ENCODE measurements around the gene C1orf167. TPM values are rescaled to one million over a fixed set of nuclear protein-coding genes. Genes with fewer than 3 reads are reported as not detected.

The C1orf167 gene
- total and polyA plus RNA-seq, 2 of the 13 experiments (the other 11 are each of a cell fraction or from before 2014, with no cell fraction given): not detected

- TF ChIP-seq LRRFIP1 (CRISPR knock-in tag; conservative IDR thresholded peaks at IDR 0.05) (no peak), ZNF788 (CRISPR knock-in tag; IDR thresholded peaks at IDR 0.05; ENCODE audit: borderline replicate concordance) (peak; percentile 48), THAP7 (CRISPR knock-in tag; IDR thresholded peaks at IDR 0.05) (0 out of 2 replicates have a peak, but pooled peaks have one; percentile 54), MATR3 (CRISPR knock-in tag; IDR thresholded peaks at IDR 0.05) (no peak), FOXO4 (CRISPR knock-in tag; conservative IDR thresholded peaks at IDR 0.05) (no peak), ISX (CRISPR knock-in tag; conservative IDR thresholded peaks at IDR 0.05) (no peak), RFX5 (IDR thresholded peaks at IDR 0.05; ENCODE audit: low read depth, low read length) (no peak), MIER2 (CRISPR knock-in tag; IDR thresholded peaks at IDR 0.05) (no peak), E2F5 (CRISPR knock-in tag; conservative IDR thresholded peaks at IDR 0.05) (no peak), SNAI1 (CRISPR knock-in tag; IDR thresholded peaks at IDR 0.05; ENCODE audit: borderline replicate concordance) (no peak; the same call in 1 of the 2 replicates), IKZF1 (IDR thresholded peaks at IDR 0.05) (no peak), HDAC2 (CRISPR knock-in tag; IDR thresholded peaks at IDR 0.05) (peak; percentile 66), REL (CRISPR knock-in tag; conservative IDR thresholded peaks at IDR 0.05) (0 out of 2 replicates have a peak, but pooled peaks have one; percentile 62), TOPORS (CRISPR knock-in tag; IDR thresholded peaks at IDR 0.05) (no peak), NBN (conservative IDR thresholded peaks at IDR 0.05) (no peak), FOXK2 (IDR thresholded peaks at IDR 0.05) (no peak; the same call in 1 of the 2 replicates), IRF9 (CRISPR knock-in tag; IDR thresholded peaks at IDR 0.05; ENCODE audit: borderline replicate concordance) (peak; percentile 31; the same call in 1 of the 2 replicates), ZNF235 (CRISPR knock-in tag; IDR thresholded peaks at IDR 0.05; ENCODE audit: borderline replicate concordance) (no peak; the same call in 1 of the 2 replicates), GABPB1 (CRISPR knock-in tag; IDR thresholded peaks at IDR 0.05) (peak; percentile 96), CHCHD3 (CRISPR knock-in tag; IDR thresholded peaks at IDR 0.05) (0 out of 2 replicates have a peak, but pooled peaks have one; percentile 44), ZBTB34 (CRISPR knock-in tag; IDR thresholded peaks at IDR 0.05) (no peak; the same call in 1 of the 2 replicates), ZNF879 (CRISPR knock-in tag; IDR thresholded peaks at IDR 0.05) (peak; percentile 31; the same call in 1 of the 2 replicates)
Observed at GRCh38 chr1:11805422-11806306, 43.7 kb downstream of the C1orf167 start, which contains the start of the genes CLCN6 and MTHFR (continued).

All from HepG2 (cell line).